Measurements from ENCODE around the gene PARD3B. TPM values are rescaled to one million over a fixed set of nuclear protein-coding genes. Genes with fewer than 3 reads are reported as not detected.

PARD3B gene
- total RNA-seq, 1 donor from 2014 or later = 23.8 TPM

DNA sequence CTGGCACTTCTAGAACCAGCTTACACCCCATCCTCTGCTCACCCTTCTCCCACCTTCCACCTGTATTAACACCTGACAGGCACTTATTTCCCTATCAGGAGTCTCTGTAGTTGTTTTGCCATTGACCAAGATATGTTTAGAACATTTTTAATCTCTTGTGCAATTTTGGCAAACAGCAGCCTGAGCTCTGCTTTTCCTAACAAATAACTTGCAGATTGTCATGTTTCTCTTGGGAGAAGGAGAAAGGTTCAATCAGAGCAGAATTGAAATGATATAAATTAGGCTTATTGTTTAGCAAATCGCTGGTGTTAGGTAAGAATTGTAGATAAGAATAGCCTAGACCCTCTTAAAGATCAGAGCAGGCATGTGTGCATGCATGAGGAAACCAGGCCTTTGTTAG, 225.5 kb downstream of the PARD3B start:
- Histone ChIP-seq H3K27me3 (ENCODE audit: low read depth) (no peaks in the 10 kb centered on the region), H3K27ac (no peak overlapping the region), H3K4me3 (no peak overlapping the region), H3K4me1 (peaks cover 11% of the 10 kb centered on the region), H3K36me3 (no peaks in the 10 kb centered on the region), H3K9me3 (no peaks in the 10 kb centered on the region)
- DNase-seq (no peak), ATAC-seq (no peak)
- TF ChIP-seq, protein P1, sequence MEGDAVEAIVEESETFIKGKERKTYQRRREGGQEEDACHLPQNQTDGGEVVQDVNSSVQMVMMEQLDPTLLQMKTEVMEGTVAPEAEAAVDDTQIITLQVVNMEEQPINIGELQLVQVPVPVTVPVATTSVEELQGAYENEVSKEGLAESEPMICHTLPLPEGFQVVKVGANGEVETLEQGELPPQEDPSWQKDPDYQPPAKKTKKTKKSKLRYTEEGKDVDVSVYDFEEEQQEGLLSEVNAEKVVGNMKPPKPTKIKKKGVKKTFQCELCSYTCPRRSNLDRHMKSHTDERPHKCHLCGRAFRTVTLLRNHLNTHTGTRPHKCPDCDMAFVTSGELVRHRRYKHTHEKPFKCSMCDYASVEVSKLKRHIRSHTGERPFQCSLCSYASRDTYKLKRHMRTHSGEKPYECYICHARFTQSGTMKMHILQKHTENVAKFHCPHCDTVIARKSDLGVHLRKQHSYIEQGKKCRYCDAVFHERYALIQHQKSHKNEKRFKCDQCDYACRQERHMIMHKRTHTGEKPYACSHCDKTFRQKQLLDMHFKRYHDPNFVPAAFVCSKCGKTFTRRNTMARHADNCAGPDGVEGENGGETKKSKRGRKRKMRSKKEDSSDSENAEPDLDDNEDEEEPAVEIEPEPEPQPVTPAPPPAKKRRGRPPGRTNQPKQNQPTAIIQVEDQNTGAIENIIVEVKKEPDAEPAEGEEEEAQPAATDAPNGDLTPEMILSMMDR (IDR thresholded peaks at IDR 0.05) = no peak
- intact Hi-C loops (cut with DNase I) = no loop called here

DNA sequence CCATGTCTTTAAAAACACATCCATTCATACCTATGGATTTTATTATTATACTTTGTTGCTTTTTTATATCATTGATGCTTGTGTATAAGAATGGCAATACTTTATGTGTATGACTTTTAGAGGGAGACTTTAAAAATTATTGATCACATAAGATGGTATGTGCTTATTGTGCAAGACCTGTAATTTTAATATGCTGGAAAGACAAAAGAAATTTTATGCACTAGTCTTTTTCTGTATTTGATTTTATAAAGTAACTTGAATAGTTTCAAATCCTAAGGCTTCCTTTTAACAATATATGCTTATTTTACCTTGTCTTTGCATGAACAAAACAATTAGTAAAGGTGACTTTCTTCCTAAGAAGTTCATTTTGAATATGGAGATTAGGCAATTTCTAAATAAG, 226.4 kb downstream of the PARD3B start:
- H3K4me1 ChIP-seq = peaks cover 11% of the 10 kb centered on the region
- ATAC-seq (no peak), DNase-seq (no peak)
- intact Hi-C loops (cut with DNase I) = no loop called here
- H3K27ac ChIP-seq = no peak overlapping the region
- H3K36me3 ChIP-seq = no peaks in the 10 kb centered on the region
- H3K27me3 ChIP-seq (ENCODE audit: low read depth) = no peaks in the 10 kb centered on the region
- no peaks in the 10 kb centered on the region for H3K9me3 ChIP-seq
- no peak overlapping the region for H3K4me3 ChIP-seq
- TF ChIP-seq, protein P1 (IDR thresholded peaks at IDR 0.05) = no peak

DNA sequence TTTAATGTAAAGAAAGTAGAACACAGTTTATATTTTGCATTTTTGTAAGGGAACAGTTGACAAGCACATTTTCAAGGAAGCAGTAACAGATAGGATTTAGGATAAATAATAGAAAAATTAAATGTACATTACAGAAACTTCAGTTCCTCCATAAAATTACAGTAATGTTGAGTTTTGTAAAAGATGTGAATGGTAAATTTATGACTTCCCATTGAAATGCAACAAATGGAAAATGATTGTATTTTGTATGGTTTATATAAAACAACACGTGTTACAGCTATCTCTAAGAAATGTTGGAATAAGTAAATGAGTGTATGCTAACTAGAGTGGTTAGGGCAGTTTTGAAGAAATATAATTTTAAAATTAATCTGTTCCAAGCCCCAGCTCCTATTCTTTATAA, 227.3 kb downstream of the PARD3B start:
- intact Hi-C loops (cut with DNase I) = no loop called here
- no peak for DNase-seq
- H3K9me3 ChIP-seq = no peaks in the 10 kb centered on the region
- no peak overlapping the region for H3K4me3 ChIP-seq
- no peak overlapping the region for H3K27ac ChIP-seq
- no peaks in the 10 kb centered on the region for H3K27me3 ChIP-seq (ENCODE audit: low read depth)
- no peak for ATAC-seq
- TF ChIP-seq, protein P1 (IDR thresholded peaks at IDR 0.05) = no peak
- peaks cover 11% of the 10 kb centered on the region for H3K4me1 ChIP-seq
- H3K36me3 ChIP-seq = no peaks in the 10 kb centered on the region

DNA sequence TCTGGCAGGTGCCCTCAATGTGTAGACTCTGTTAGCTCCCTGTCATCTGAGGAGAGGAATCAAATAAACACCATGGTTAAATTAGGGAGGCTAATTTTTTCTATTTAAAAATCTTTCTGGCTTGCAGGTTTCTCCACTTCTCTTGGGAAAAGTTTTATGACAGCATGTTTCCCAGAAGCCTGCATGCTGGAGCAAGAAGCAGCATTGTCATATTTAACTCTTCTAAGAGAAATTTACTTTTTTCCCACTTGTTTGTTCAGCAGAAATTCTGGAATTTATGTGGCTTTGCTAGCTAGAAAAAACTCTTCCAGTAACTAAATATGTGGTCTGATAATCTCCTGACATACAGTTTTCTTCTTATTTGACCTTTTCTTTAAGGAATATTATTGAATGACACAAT, 230.5 kb downstream of the PARD3B start:
- ATAC-seq (no peak), DNase-seq (no peak)
- TF ChIP-seq, protein P1 (IDR thresholded peaks at IDR 0.05) = no peak
- Histone ChIP-seq H3K4me3 (no peak overlapping the region), H3K27ac (no peak overlapping the region), H3K36me3 (no peaks in the 10 kb centered on the region), H3K4me1 (peaks cover 10% of the 10 kb centered on the region), H3K27me3 (ENCODE audit: low read depth) (no peaks in the 10 kb centered on the region), H3K9me3 (no peaks in the 10 kb centered on the region)
- intact Hi-C loops (cut with DNase I) = no loop called here

DNA sequence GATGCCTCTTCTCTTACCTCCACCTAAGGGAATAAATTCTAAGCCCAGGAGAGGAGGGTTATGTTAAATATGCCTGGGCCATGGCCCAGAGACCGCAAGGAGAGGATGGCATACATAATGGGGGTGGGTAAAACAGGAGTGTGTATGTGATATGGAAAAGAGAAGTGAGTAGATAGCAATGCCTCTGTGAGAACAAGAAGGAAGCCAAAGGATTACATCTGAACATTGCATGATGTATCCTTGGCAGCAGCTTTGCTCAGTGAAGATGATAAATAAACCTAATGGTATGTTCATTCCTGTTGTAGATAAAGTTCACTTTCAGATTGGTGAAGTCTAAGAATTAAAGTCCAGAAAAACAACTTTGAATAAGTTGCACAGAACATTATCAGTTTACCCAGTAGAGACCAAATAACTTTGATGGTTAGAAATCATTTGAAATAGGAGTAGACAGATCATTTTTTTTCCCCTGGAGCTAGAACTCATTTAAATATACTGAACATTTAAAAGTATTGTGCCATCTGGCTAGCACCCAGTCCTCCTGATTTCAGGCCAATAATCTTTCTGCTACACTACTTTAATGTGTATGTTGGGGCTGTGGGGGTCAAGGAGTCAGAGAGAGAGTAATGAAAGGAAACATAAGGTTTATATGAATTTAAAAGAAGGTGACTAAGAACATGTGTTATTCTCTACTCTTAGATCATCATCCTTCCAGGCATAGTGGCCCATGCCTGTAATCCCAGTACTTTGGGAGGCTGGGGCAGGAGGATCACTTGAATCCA, 231.7 kb downstream of the PARD3B start:
- H3K27ac ChIP-seq = no peak overlapping the region
- intact Hi-C loops (cut with DNase I) = no loop called here
- DNase-seq (no peak), ATAC-seq (no peak)
- H3K4me1 ChIP-seq = no peaks in the 10 kb centered on the region
- H3K9me3 ChIP-seq = no peaks in the 10 kb centered on the region
- H3K4me3 ChIP-seq = no peak overlapping the region
- TF ChIP-seq, protein P1 (IDR thresholded peaks at IDR 0.05) = no peak
- H3K27me3 ChIP-seq (ENCODE audit: low read depth) = no peaks in the 10 kb centered on the region
- H3K36me3 ChIP-seq = no peaks in the 10 kb centered on the region

Measured in lower lobe of right lung (tissue), 2 donors.